ENCODE measurements around the gene PWP1.

Gene PWP1

GRCh38 chr12:107685360-107686248, at the start of gene PWP1:
PWP1 (plus strand) TSS chr12:107685799; CDS start chr12:107685900, 101 bp downstream.
- H3K27ac ChIP-seq: peak within 1 kb of the TSS; percentile 79
- no peak for TF ChIP-seq ZFX (IDR thresholded peaks at IDR 0.05; ENCODE audit: borderline replicate concordance)
- TF ChIP-seq CTCF (IDR thresholded peaks at IDR 0.05): peak; percentile 11; the same call in 1 of the 2 replicates

GRCh38 chr12:107641154-107641553, 44.4 kb upstream of the PWP1 start:
- H3K27ac ChIP-seq: no peak overlapping the region
- TF ChIP-seq CTCF (IDR thresholded peaks at IDR 0.05) (no peak), ZFX (IDR thresholded peaks at IDR 0.05; ENCODE audit: borderline replicate concordance) (no peak)

GRCh38 chr12:107642240-107642639, 43.4 kb upstream of the PWP1 start:
- H3K27ac ChIP-seq: no peak overlapping the region
- TF ChIP-seq CTCF (IDR thresholded peaks at IDR 0.05): no peak
- TF ChIP-seq ZFX (IDR thresholded peaks at IDR 0.05; ENCODE audit: borderline replicate concordance): no peak

- TF ChIP-seq ZFX (IDR thresholded peaks at IDR 0.05; ENCODE audit: borderline replicate concordance) (no peak), CTCF (IDR thresholded peaks at IDR 0.05) (no peak)
- no peak overlapping the region for H3K27ac ChIP-seq
Observed at GRCh38 chr12:107645630-107646333, 39.8 kb upstream of the PWP1 start.

- H3K27ac ChIP-seq: no peak overlapping the region
- TF ChIP-seq CTCF (IDR thresholded peaks at IDR 0.05) (no peak), ZFX (IDR thresholded peaks at IDR 0.05; ENCODE audit: borderline replicate concordance) (no peak)
Observed at GRCh38 chr12:107646436-107646835, 39.2 kb upstream of the PWP1 start.

GRCh38 chr12:107649661-107650061, 35.9 kb upstream of the PWP1 start:
- TF ChIP-seq ZFX (IDR thresholded peaks at IDR 0.05; ENCODE audit: borderline replicate concordance) (no peak), CTCF (IDR thresholded peaks at IDR 0.05) (no peak)
- no peak overlapping the region for H3K27ac ChIP-seq

- TF ChIP-seq ZFX (IDR thresholded peaks at IDR 0.05; ENCODE audit: borderline replicate concordance) (no peak), CTCF (IDR thresholded peaks at IDR 0.05) (no peak)
- H3K27ac ChIP-seq: no peak overlapping the region
Observed at GRCh38 chr12:107650977-107651376, 34.6 kb upstream of the PWP1 start.

All from 22Rv1 (cell line).